ENCODE data around the gene DHRS1.

DNA sequence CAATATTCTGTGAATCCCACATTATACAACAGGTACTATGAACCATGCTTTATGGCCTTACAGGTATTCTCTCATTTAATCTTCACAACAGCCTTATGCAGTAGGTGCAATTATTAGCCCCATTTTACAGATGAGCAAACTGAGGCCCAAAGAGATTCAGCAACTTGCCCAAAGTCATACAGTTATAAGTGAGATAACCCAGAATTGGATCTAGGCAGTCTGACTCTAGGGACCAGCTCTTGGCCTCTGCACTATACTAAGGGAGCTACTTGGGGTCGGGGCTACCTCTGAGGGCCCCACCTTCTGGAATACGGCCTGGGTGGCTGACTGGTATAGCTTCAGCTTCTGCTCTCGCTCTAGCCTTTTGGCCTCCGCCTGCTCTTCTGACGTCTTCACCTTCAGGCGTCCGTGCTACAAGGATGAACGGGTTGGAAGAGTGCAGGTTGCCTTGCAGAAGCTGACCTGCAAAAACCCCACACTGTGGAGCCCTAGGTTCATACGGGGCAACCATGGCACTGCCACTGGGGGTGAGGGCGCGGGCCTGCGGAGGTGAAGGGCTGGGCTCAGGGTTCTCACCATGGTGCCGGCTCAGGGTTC lies 28.9 kb downstream of the DHRS1 start:
- TF ChIP-seq, protein P1, sequence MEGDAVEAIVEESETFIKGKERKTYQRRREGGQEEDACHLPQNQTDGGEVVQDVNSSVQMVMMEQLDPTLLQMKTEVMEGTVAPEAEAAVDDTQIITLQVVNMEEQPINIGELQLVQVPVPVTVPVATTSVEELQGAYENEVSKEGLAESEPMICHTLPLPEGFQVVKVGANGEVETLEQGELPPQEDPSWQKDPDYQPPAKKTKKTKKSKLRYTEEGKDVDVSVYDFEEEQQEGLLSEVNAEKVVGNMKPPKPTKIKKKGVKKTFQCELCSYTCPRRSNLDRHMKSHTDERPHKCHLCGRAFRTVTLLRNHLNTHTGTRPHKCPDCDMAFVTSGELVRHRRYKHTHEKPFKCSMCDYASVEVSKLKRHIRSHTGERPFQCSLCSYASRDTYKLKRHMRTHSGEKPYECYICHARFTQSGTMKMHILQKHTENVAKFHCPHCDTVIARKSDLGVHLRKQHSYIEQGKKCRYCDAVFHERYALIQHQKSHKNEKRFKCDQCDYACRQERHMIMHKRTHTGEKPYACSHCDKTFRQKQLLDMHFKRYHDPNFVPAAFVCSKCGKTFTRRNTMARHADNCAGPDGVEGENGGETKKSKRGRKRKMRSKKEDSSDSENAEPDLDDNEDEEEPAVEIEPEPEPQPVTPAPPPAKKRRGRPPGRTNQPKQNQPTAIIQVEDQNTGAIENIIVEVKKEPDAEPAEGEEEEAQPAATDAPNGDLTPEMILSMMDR (IDR thresholded peaks at IDR 0.05; ENCODE audit: low read depth, low read length), result no peak
- TF ChIP-seq EZH2phosphoT487 (IDR thresholded peaks at IDR 0.05; ENCODE audit: low read depth), result no peak

Measured in OCI-LY3 (cell line).